HepG2 (cell line): Measurements from ENCODE around the gene CALU. TPM values are rescaled to one million over a fixed set of nuclear protein-coding genes. Genes with fewer than 3 reads are reported as not detected.

ENCODE experiments used
- CBX1 ChIP-seq: IDR thresholded peaks from one replicate; pipeline ENCODE4 v1.6.1; 2016; ENCODE audit warnings: antibody characterized with exemption, low read depth
- SALL1 ChIP-seq: sonication (generic); formaldehyde crosslinking; IDR thresholded peaks from 2 replicates; pipeline ENCODE4 v1.8.0; 2022; ENCODE audit warnings: mild to moderate bottlenecking, missing genetic modification reagents
- SRSF4 ChIP-seq: fragments of 200-400 bp; formaldehyde crosslinking; IDR thresholded peaks from one replicate; pipeline ENCODE4 v1.6.1; 2018; ENCODE audit warnings: mild to moderate bottlenecking, low read depth, low read length, moderate library complexity; ENCODE audit not compliant: poor library complexity, severe bottlenecking
- TBX2 ChIP-seq: sonication (generic); formaldehyde crosslinking; IDR thresholded peaks from 2 replicates; pipeline ENCODE4 v1.5.0; 2020; ENCODE audit warnings: missing genetic modification reagents, mild to moderate bottlenecking, borderline replicate concordance
- U2AF1 ChIP-seq: fragments of 200-400 bp; formaldehyde crosslinking; optimal IDR thresholded peaks from 2 replicates; pipeline ENCODE3; 2017; ENCODE audit warnings: mild to moderate bottlenecking, low read depth, low read length
- ZBTB20 ChIP-seq: sonication (generic); formaldehyde crosslinking; IDR thresholded peaks from 2 replicates; pipeline ENCODE4 v1.8.1; 2023; ENCODE audit warnings: missing genetic modification reagents, low read depth, mild to moderate bottlenecking, borderline replicate concordance
- ZBTB33 ChIP-seq: sonication (generic); formaldehyde crosslinking; IDR thresholded peaks from 2 replicates; pipeline ENCODE4 v1.4.0; 2020; ENCODE audit warnings: missing genetic modification reagents
- ZNF234 ChIP-seq: sonication (generic); formaldehyde crosslinking; conservative IDR thresholded peaks from 2 replicates; pipeline ENCODE4 v1.5.1; 2020; ENCODE audit warnings: mild to moderate bottlenecking, missing genetic modification reagents
- ZNF326 ChIP-seq: sonication (generic); formaldehyde crosslinking; IDR thresholded peaks from 2 replicates; pipeline ENCODE4 v1.4.0; 2020; ENCODE audit warnings: missing genetic modification reagents, borderline replicate concordance
- ZNF343 ChIP-seq: sonication (generic); formaldehyde crosslinking; IDR thresholded peaks from 2 replicates; pipeline ENCODE4 v1.4.0; 2020; ENCODE audit warnings: mild to moderate bottlenecking, missing genetic modification reagents
- ZNF746 ChIP-seq: sonication (generic); formaldehyde crosslinking; IDR thresholded peaks from 2 replicates; pipeline ENCODE4 v1.8.0; 2022; ENCODE audit warnings: mild to moderate bottlenecking, missing genetic modification reagents
- polyA plus RNA-seq, 8 experiments: library from polyadenylated mRNA; depleted of rRNA in 3 of 8; stranded (reverse) in 7 of 8; unstranded in 1 of 8; fragments of >200 nt; fragmentation: Illumina TruSeq in 4 of 8; extraction: Trizol in 4 of 8; gene quantifications; 2 replicates each; pipeline versions ENCODE4 v1.2.1 to v1.2.3, GENCODE V29; 2011 to 2016; ENCODE audit warnings: low read depth in 4 of 8, missing spikeins in 1 of 8, mixed read lengths in 1 of 8; ENCODE audit not compliant: insufficient read depth in 1 of 8
- total RNA-seq, 5 experiments: library from RNA; depleted of rRNA; stranded (reverse); fragments of >200 nt; fragmentation: Illumina TruSeq; extraction: Trizol; gene quantifications; 2 replicates each; pipeline ENCODE4 v1.2.3, GENCODE V29; 2016; ENCODE audit warnings: low read depth in 1 of 5
- TF ChIP-seq, protein P1 (sequence below), 2 experiments: sonication (generic) in 1 of 2; formaldehyde crosslinking in 1 of 2; IDR thresholded peaks; 2 replicates each; pipeline versions ENCODE4 v1.4.0 to v1.6.1; 2016 to 2020; ENCODE audit warnings: borderline replicate concordance in 1 of 2, low read depth in 1 of 2, mild to moderate bottlenecking in 1 of 2, missing genetic modification reagents in 1 of 2
- TF ChIP-seq, protein P2 (sequence below): sonication (generic); formaldehyde crosslinking; IDR thresholded peaks from 2 replicates; pipeline ENCODE4 v1.5.1; 2020; ENCODE audit warnings: mild to moderate bottlenecking, missing genetic modification reagents, moderate library complexity
- TF ChIP-seq, protein P3 (sequence below): sonication (generic); formaldehyde crosslinking; IDR thresholded peaks from 2 replicates; pipeline ENCODE4 v1.9.0; 2022; ENCODE audit warnings: low read depth, missing genetic modification reagents
- TF ChIP-seq, protein P4 (sequence below): sonication (generic); formaldehyde crosslinking; IDR thresholded peaks from 2 replicates; pipeline ENCODE4 v1.5.0; 2020; ENCODE audit warnings: missing genetic modification reagents

The CALU gene
- total and polyA plus RNA-seq, 2 of the 13 experiments (the other 11 are each of a cell fraction or from before 2014, with no cell fraction given), result 198 to 252 TPM

DNA sequence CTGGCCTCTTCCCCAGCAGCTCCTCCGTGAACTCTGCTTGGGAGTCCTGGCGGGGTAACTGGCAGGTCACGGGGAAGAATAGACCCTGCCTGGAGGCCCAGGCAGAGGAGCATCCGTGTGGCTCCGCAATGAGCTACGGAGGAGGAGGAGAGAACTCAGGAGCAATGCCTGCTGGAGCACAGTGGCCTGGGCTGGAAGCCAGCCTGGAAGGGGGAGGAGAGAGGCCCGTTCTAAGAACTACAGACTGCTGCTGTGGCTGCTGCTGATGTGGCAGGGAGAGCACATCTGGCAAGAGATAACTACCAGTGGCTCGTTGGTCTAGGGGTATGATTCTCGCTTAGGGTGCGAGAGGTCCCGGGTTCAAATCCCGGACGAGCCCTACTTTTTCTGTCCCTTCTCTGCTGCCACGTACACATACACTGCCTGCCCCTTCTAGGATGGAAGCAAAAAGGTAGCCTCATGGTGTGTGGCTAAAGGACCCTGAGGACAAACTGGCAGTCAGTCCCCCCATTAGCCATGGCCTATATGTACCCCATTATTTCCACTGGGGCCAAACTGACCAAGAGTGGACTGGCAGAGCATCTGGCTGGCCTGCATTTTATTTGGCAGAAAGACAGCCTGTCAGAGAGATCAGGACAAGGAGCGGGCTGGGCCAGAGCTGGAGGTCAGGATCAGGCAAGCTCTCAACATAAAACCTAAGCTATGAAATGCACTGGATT lies 44.1 kb downstream of the CALU start (continued):
- TF ChIP-seq, protein P1, sequence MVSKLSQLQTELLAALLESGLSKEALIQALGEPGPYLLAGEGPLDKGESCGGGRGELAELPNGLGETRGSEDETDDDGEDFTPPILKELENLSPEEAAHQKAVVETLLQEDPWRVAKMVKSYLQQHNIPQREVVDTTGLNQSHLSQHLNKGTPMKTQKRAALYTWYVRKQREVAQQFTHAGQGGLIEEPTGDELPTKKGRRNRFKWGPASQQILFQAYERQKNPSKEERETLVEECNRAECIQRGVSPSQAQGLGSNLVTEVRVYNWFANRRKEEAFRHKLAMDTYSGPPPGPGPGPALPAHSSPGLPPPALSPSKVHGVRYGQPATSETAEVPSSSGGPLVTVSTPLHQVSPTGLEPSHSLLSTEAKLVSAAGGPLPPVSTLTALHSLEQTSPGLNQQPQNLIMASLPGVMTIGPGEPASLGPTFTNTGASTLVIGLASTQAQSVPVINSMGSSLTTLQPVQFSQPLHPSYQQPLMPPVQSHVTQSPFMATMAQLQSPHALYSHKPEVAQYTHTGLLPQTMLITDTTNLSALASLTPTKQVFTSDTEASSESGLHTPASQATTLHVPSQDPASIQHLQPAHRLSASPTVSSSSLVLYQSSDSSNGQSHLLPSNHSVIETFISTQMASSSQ (IDR thresholded peaks at IDR 0.05; ENCODE audit: low read depth), result no peak
- TF ChIP-seq, protein P1 (CRISPR knock-in tag; IDR thresholded peaks at IDR 0.05; ENCODE audit: borderline replicate concordance), result no peak
- TF ChIP-seq ZBTB33 (CRISPR knock-in tag) (no peak), ZNF746 (no peak), U2AF1 (no peak), CBX1 (no peak), ZNF326 (CRISPR knock-in tag) (no peak), SRSF4 (no peak), SALL1 (peak; percentile 61; the same call in 1 of the 2 replicates), ZBTB20 (no peak), ZNF343 (CRISPR knock-in tag) (no peak), TBX2 (CRISPR knock-in tag) (no peak), ZNF234 (CRISPR knock-in tag) (no peak)
- TF ChIP-seq, protein P2, sequence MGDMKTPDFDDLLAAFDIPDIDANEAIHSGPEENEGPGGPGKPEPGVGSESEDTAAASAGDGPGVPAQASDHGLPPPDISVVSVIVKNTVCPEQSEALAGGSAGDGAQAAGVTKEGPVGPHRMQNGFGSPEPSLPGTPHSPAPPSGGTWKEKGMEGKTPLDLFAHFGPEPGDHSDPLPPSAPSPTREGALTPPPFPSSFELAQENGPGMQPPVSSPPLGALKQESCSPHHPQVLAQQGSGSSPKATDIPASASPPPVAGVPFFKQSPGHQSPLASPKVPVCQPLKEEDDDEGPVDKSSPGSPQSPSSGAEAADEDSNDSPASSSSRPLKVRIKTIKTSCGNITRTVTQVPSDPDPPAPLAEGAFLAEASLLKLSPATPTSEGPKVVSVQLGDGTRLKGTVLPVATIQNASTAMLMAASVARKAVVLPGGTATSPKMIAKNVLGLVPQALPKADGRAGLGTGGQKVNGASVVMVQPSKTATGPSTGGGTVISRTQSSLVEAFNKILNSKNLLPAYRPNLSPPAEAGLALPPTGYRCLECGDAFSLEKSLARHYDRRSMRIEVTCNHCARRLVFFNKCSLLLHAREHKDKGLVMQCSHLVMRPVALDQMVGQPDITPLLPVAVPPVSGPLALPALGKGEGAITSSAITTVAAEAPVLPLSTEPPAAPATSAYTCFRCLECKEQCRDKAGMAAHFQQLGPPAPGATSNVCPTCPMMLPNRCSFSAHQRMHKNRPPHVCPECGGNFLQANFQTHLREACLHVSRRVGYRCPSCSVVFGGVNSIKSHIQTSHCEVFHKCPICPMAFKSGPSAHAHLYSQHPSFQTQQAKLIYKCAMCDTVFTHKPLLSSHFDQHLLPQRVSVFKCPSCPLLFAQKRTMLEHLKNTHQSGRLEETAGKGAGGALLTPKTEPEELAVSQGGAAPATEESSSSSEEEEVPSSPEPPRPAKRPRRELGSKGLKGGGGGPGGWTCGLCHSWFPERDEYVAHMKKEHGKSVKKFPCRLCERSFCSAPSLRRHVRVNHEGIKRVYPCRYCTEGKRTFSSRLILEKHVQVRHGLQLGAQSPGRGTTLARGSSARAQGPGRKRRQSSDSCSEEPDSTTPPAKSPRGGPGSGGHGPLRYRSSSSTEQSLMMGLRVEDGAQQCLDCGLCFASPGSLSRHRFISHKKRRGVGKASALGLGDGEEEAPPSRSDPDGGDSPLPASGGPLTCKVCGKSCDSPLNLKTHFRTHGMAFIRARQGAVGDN (CRISPR knock-in tag), result peak; percentile 29; the same call in 1 of the 2 replicates
- TF ChIP-seq, protein P3, sequence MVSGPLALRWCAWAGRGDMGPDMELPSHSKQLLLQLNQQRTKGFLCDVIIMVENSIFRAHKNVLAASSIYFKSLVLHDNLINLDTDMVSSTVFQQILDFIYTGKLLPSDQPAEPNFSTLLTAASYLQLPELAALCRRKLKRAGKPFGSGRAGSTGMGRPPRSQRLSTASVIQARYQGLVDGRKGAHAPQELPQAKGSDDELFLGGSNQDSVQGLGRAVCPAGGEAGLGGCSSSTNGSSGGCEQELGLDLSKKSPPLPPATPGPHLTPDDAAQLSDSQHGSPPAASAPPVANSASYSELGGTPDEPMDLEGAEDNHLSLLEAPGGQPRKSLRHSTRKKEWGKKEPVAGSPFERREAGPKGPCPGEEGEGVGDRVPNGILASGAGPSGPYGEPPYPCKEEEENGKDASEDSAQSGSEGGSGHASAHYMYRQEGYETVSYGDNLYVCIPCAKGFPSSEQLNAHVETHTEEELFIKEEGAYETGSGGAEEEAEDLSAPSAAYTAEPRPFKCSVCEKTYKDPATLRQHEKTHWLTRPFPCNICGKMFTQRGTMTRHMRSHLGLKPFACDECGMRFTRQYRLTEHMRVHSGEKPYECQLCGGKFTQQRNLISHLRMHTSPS (CRISPR knock-in tag), result no peak
- TF ChIP-seq, protein P4, sequence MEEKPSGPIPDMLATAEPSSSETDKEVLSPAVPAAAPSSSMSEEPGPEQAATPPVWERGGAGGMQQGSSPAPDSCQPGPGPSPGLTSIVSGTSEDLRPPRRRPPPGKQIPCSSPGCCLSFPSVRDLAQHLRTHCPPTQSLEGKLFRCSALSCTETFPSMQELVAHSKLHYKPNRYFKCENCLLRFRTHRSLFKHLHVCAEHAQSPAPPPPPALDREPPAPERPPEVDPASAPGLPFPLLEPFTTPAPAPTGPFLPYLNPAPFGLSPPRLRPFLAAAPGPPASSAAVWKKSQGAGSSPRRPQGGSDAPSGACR (CRISPR knock-in tag), result no peak
